Peyer's patch (tissue), 4 donors: ENCODE measurements around the gene EFTUD2.

ENCODE experiments used
- POLR2A ChIP-seq, 2 donors: fragments of 450-650 bp; IDR thresholded peaks; one replicate each; pipeline ENCODE4 v1.5.1; 2017; ENCODE audit warnings: antibody characterized with exemption in 2 of 2, mild to moderate bottlenecking in 2 of 2, moderate library complexity in 2 of 2
- TF ChIP-seq, protein P1 (sequence below), 6 experiments: fragments of 450-650 bp in 4 of 6; fragments of 200-600 bp in 2 of 6; sonication (generic) in 1 of 6; IDR thresholded peaks; one replicate each; pipeline ENCODE4 v1.5.1; 2017 to 2019; ENCODE audit warnings: antibody characterized with exemption in 6 of 6, mild to moderate bottlenecking in 3 of 6, moderate library complexity in 1 of 6

- no peak for TF ChIP-seq POLR2A (IDR thresholded peaks at IDR 0.05)
- TF ChIP-seq, protein P1, sequence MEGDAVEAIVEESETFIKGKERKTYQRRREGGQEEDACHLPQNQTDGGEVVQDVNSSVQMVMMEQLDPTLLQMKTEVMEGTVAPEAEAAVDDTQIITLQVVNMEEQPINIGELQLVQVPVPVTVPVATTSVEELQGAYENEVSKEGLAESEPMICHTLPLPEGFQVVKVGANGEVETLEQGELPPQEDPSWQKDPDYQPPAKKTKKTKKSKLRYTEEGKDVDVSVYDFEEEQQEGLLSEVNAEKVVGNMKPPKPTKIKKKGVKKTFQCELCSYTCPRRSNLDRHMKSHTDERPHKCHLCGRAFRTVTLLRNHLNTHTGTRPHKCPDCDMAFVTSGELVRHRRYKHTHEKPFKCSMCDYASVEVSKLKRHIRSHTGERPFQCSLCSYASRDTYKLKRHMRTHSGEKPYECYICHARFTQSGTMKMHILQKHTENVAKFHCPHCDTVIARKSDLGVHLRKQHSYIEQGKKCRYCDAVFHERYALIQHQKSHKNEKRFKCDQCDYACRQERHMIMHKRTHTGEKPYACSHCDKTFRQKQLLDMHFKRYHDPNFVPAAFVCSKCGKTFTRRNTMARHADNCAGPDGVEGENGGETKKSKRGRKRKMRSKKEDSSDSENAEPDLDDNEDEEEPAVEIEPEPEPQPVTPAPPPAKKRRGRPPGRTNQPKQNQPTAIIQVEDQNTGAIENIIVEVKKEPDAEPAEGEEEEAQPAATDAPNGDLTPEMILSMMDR (IDR thresholded peaks at IDR 0.05), result no peak
Measured at GRCh38 chr17:44840936-44841335, 58.3 kb downstream of the EFTUD2 start.
